Measurements from ENCODE around the gene CYTH4. TPM values are rescaled to one million over a fixed set of nuclear protein-coding genes. Genes with fewer than 3 reads are reported as not detected.
A peak's percentile ranks its signal among the peaks of the same experiment; 100 is the strongest.

CYTH4 gene
- total RNA-seq, 2 donors from 2014 or later, result 12.7 to 15.3 TPM

GRCh38 chr22:37333724-37334460 is 51.6 kb downstream of the CYTH4 start:
- intact Hi-C loops (cut with DNase I), result no loop called here
- no peak for DNase-seq
- no peak for ATAC-seq

DNA sequence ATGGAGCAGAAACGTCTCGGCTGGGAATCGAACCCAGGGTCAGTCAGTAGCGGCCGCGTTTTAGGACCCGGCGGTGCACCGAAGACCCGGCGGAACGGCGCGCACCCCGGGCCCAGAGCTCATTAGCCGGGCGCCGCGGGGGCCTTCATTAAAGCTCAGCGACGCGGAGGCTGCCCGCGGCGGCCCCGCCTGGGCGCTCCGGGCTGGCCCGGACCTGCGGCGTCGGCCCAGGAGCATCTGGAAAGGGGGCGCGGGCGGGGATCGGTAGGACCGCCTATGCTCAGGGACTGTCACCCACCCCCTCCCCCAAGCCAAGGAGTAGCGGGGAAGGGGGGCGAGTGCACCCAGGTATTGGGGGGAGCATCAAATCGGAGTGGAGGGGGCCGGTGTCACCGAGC is 52.2 kb downstream of the CYTH4 start:
- intact Hi-C loops (cut with DNase I), result no loop called here
- ATAC-seq (no peak), DNase-seq (no peak)

DNA sequence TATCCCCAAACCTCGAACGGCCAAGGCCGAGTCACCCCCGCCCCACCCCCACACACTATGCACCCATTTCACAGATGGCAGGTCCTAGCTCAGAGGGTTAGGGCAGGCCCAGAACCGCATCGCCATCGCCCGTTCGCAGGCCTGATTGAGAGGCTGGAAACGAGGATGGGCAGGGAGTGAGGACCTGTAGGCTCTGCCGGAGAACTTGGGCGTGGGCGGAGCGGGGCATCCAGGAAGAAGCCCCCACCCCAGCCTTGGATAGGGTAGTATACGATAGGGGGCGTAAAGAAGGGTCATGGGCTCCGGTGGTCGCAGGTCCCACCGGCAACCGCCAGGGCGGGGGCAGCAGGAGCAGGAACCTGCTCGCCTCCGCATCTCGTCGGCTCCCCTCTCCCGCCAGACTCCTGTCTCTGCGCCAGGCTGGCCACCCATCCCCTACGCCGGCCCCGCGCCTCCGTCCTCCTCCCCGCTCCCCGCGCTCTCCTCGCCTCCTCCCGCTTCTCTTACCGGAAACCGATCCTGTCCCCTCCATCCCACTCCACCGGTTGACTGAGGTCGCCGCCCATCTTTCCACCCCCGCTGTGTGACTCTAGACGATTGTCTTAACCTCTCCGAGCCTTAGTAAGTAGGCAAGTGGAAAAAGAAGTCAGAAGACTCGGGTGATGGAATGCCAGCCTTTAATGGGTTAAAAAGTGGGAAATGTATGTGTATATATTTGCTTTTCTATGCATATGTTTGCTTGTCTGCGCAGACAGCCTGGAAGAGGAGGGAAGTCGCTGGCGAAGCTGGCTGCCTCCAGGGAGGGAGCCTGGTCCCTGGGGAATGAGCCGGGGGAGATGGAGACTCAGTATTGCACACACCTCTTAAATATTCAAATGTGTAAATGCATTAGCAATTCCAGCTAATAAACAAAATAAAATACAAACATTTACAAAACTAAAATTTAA is 52.8 kb downstream of the CYTH4 start:
- DNase-seq, result no peak
- ATAC-seq, result no peak
- intact Hi-C loops (cut with DNase I), result no loop called here

DNA sequence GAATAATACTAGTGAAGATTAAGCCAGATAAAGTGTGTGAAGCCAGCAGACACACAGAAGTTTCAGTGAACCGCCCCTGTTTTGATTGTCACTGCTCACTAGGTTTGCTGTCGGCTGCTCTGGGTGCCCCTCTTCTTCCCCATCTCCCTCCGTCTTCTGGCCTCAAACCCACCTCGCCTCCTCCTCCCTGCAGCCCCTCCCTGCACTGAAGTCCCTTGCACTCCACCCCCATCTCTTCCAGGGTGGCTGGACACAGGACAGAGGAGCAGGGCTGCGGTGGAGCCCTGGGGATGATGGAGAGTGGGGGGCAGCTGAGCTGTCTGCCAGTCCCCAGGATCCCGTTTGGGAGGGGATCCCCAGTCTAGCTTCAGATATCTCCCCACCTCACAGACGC is 53.5 kb downstream of the CYTH4 start:
- DNase-seq, result no peak
- intact Hi-C loops (cut with DNase I), result no loop called here
- ATAC-seq, result no peak

DNA sequence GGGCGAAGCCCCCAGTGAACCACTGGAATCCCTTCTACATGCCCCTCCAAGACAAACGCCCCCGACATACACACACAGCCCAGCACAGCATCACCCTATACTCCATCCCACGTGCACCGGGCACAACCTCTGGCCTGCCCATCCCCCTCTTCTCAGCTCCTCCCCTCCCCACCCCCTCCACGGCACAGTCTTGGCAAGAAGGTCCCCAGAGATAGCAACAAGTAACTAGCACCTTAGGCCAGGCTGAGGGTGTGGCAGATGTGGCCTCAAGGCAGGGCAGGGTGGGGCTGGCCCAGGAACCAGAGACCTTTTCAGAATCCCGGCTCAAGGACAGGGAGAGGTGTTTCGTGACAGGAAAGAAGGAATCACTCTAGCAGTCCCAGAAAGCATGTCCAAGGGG is 54.3 kb downstream of the CYTH4 start:
- intact Hi-C loops (cut with DNase I), result no loop called here
- DNase-seq (no peak), ATAC-seq (no peak)

- ATAC-seq, result no peak
- no peak for DNase-seq
Observed at GRCh38 chr22:37337204-37337943, 55.1 kb downstream of the CYTH4 start.

DNA sequence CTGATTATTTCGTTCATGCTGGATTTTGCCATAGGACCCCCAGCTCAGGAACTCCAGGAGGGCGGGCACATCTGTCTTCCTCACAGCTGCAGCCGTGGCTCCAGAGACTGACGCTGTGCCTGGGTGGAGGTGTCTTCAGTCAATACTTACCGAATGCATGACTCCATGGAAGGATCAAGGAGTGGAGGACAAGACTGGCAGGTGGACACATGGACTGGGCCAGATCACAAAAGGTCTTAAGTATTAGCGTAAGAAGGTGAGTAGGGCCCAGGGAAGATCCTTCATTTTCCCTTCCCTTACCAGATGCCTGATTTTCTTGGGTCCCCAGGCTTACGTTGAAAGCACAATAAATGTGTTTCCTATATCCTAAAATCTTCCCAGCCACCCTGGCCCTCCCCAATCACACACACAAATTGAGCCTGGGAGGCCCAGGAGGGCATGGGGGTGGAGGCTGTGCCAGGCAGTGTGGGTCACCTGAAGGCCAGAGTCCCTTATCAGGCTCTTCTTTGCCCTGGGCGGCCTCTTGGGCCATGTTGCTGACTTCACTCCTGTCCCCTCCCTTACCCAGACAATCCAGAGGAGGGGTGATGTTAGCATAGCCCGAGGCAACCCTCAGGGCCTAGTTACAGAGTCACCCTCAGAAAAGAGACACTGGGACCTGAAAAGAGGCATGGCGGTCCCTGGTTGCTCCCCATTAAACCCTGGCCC is 56.4 kb downstream of the CYTH4 start:
- ATAC-seq, result no peak
- no peak for DNase-seq
- intact Hi-C loops (cut with DNase I), result no loop called here

More at GRCh38 chr22:37337204-37337943, 55.1 kb downstream of the CYTH4 start:
- intact Hi-C loops (cut with DNase I), result no loop called here

- intact Hi-C loops (cut with DNase I), result no loop called here
- no peak for ATAC-seq
Observed at GRCh38 chr22:37340331-37341262, 58.3 kb downstream of the CYTH4 start.

DNA sequence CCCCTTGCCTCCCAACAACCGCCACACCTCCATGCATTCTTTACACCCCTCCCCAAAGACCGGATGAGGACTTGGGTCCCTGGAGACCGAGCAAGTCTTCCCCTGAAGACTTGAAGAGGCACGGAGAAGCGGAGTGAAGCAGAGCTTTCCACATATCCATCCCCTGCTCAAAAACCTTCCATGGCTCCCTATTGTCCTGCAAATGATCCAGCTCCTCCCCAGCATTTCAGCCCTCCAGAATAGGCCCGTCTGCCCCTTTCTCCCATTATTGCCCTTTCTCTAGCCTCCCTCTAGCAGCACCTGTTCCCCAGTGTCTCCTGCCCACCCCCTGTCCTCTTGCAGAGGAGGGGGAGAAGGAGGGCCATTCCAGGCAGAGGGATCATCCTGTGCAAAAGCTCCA is 59.8 kb downstream of the CYTH4 start:
- intact Hi-C loops (cut with DNase I), result no loop called here
- ATAC-seq, result no peak

More at GRCh38 chr22:37340331-37341262, 58.3 kb downstream of the CYTH4 start:
- no peak for DNase-seq

GRCh38 chr22:37343348-37343747 is 61.0 kb downstream of the CYTH4 start:
- ATAC-seq (no peak), DNase-seq (no peak)
- intact Hi-C loops (cut with DNase I), result no loop called here

More for the DNA sequence above, 59.8 kb downstream of the CYTH4 start:
- DNase-seq, result no peak

- ATAC-seq (no peak), DNase-seq (no peak)
- intact Hi-C loops (cut with DNase I), result no loop called here
Observed at GRCh38 chr22:37343863-37344734, 61.8 kb downstream of the CYTH4 start.

DNA sequence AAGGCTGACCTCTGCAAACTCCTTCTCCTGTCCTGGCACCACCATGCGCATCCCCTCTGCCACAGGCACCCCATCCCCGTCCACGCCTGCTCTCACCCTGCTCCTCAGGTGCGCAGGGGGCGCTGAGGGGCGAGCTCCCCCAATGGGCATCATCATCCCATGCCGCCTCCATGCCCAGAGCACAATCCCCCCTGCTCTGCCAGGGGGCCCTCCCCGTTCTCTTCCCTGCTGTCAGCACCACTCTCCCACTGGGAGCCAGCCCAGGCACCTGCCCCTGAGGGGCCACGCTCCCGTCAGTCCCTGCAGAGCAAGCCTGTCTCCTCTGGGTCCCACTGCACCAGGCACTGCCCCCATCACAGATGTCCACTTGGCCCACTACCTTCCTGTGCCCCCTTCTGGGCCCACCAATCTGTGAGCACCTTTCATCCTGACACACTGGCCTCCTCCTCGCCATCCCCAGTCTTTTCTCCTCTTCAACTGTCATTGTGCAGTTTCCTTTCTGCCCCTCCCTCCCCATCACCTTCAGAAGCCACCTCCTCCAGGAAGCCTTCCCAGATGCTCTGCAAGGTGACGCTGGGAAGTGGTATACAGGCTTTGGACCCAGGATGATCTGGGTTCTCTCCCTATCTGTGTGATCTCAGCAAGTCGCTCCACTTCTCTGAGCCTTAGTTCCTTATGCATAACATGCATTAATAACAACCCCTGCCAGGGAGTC is 62.6 kb downstream of the CYTH4 start:
- DNase-seq (no peak), ATAC-seq (no peak)
- intact Hi-C loops (cut with DNase I), result no loop called here

DNA sequence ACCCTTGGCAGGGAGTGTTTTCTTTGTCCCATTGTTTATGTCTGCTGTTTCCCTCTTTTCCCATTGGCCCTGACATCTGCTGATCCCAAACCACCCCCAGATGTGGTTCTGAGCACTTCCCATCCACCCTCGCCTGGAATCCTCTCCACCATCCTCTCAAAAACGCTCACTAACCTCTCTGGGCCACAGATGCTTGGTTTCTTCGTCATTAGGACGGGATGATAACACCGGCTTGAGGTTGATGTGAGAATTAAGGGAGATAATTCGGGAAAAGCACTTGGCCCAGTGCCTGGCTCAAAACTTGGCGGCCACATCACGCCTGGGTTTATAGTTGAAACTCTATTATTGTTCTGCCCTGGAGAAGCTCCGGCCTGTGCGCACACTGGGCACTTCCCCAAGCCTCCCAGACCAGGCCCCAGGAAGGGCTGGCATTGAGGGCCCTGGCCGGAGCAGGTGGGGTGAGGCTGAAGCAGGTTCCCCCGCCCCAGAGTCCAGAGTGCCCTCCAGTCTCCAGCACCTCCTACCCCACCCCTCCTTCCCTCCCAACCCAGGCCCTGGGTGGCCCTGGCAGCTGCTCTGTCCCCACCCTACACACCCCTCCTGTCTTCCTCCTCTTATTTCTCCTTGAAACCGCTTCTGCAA is 63.7 kb downstream of the CYTH4 start:
- intact Hi-C loops (cut with DNase I), result no loop called here
- no peak for DNase-seq
- ATAC-seq, result peak; percentile 42 to 85

GRCh38 chr22:37346505-37346895 is 64.2 kb downstream of the CYTH4 start:
- no peak for ATAC-seq
- intact Hi-C loops (cut with DNase I), result no loop called here

GRCh38 chr22:37349043-37349814 is 66.9 kb downstream of the CYTH4 start:
- intact Hi-C loops (cut with DNase I), result no loop called here
- ATAC-seq, result no peak

More at GRCh38 chr22:37346505-37346895, 64.2 kb downstream of the CYTH4 start:
- DNase-seq, result no peak

More at GRCh38 chr22:37349043-37349814, 66.9 kb downstream of the CYTH4 start:
- DNase-seq, result no peak
